D721Med (cell line): Measurements from ENCODE around the gene UBE2R2.
"Not testable (repeated sequence)": the region's sequence is repeated elsewhere in the genome, so short reads cannot be mapped to it uniquely, and the experiment has no call there.

Experiments
- DNase-seq: peaks from one replicate; pipeline ENCODE4 v3.0.0; 2011; ENCODE audit warnings: low spot score; ENCODE audit not compliant: insufficient read length
- FAIRE-seq: peaks from 2 replicates; lab custom pipeline; 2011; peaks lifted over from hg19 to GRCh38; lab: Jason Lieb, UNC
- TF ChIP-seq, protein P1 (sequence below): IDR thresholded peaks from 2 replicates; pipeline ENCODE4 v1.5.1; 2012; ENCODE audit warnings: mild to moderate bottlenecking, control low read depth; ENCODE audit not compliant: insufficient read depth; ENCODE audit errors: missing control alignments

UBE2R2 gene, protein sequence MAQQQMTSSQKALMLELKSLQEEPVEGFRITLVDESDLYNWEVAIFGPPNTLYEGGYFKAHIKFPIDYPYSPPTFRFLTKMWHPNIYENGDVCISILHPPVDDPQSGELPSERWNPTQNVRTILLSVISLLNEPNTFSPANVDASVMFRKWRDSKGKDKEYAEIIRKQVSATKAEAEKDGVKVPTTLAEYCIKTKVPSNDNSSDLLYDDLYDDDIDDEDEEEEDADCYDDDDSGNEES

DNA sequence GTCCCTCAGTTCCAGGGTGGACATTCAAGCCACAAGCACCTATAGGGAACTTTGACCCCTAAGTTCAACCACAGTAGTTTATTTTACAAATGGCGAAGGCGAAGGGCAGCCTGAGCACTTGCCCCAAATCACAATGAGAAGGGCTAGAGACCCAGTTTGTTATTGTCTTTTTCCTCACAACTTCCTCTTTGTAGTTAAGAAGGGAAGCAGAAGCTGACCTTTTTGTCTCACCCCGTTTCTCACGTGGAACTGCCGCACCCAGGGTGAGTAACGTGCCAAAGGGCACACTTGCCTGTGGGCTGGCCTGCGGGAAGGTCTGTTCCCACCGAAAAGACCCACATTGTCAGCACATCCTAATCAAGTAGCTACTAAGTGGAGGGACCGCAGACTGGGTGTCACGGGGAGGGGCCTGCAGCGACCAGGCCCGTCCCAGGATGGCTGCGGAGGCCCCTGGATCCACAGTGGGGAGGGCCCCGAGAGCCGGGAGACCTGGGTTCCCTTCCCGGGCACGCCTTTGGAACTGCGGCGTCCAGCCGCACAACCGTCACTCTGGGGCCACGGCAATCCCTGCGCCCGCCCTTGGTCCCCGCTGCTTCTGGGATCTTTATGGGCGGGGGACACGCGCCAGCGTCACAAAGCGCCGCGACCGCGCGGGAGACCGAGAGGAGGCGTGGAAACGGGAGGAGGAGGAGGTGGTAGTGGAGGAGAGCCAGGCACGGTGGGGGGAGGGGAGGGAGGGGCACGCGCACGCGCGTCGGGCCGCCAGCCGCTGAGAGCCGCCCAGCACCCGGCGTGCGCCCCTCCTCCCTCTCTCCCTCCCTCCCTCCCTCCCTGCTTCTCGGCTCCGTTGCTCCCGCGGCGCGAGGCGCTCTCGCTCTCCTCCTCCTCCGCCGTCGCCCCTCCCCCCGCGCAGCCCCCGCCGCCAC, at the start of gene UBE2R2:
Gene UBE2R2 (plus strand): TSS at position 834 of the 926 bp plus-strand sequence. CDS start 598 bp downstream, outside the sequence.
- DNase-seq (peak; percentile 94), FAIRE-seq (no peak)
- TF ChIP-seq, protein P1, sequence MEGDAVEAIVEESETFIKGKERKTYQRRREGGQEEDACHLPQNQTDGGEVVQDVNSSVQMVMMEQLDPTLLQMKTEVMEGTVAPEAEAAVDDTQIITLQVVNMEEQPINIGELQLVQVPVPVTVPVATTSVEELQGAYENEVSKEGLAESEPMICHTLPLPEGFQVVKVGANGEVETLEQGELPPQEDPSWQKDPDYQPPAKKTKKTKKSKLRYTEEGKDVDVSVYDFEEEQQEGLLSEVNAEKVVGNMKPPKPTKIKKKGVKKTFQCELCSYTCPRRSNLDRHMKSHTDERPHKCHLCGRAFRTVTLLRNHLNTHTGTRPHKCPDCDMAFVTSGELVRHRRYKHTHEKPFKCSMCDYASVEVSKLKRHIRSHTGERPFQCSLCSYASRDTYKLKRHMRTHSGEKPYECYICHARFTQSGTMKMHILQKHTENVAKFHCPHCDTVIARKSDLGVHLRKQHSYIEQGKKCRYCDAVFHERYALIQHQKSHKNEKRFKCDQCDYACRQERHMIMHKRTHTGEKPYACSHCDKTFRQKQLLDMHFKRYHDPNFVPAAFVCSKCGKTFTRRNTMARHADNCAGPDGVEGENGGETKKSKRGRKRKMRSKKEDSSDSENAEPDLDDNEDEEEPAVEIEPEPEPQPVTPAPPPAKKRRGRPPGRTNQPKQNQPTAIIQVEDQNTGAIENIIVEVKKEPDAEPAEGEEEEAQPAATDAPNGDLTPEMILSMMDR = no peak

DNA sequence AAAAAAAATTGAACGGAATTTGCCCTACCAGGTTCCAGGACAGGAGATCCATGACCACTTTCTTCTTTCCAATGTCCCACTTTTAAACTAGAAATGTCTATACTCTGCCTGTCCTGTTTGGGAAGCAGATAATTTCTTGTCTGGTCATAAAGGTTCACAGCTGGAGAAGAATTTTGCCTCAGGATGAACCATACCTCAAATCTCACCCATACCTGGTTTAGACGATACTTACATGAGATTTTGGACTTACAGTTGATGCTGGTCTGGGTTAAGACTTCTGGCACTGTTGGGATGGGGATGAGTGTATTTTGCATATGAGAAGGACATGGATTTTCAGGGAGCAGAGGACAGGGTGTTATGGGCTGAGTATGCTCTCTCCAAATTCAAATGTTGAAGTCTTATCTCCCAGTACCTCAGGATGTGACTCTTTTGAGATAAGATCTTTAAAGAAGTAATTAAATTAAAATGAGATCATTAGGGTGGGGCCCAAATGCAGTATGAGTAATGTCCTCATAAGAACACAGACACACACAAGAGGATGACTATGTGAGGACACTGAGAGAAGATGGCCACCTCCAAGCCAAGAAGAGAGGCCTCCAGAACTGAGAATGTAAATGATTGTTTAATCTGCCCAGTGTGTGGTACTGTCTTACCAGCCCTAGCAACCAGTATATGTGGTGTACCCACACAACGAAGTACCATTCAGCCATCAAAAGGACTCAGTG, 46.6 kb upstream of the UBE2R2 start:
- DNase-seq, FAIRE-seq: not testable (repeated sequence)

DNA sequence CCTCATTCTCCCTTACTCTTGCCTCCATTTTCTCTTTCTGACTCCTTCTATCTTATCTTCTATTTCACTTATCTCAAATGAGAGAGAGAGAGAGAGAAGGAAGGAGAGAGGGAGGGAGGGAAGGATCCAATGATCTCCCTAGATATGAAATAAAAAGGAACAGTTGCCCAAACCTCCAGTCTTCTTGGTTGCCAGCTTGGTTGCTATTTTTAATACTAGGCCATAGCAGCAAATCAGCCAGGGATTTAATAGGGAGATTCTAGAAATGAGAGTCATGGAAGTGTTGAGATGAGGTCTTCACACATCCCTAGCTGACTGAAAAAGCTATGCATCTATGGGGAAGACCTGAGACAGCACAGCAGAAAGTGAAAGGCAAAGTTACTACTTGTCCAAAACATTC, 43.8 kb upstream of the UBE2R2 start:
- not testable (repeated sequence) for FAIRE-seq, DNase-seq

DNA sequence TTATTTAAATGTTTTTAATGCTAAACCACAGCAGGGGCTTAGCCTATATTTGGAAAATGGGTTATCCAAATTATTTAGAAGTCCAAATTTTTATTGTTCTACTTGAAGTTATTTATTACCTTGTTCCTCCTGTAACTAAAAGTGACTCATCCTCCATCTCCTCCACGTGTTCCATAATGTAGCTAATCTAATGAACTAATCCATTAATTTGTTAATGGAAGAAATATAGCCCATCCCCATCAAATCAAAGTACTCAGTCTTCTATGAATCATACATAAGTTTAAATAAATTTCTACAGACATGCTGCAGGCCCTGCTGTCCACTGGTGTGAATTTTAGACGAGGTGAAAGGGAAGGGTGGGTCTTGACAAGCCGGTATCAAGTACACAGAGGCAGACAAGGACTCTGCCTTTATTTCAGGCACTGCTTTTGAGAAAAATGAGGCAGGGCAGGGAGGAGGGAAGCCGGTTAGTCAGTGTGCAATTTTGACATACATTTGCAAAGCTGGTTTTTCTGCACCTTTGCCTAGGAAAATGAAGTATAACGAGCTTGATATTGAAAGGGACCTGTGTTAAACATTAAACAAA, 42.8 kb upstream of the UBE2R2 start:
- not testable (repeated sequence) for FAIRE-seq, DNase-seq

DNA sequence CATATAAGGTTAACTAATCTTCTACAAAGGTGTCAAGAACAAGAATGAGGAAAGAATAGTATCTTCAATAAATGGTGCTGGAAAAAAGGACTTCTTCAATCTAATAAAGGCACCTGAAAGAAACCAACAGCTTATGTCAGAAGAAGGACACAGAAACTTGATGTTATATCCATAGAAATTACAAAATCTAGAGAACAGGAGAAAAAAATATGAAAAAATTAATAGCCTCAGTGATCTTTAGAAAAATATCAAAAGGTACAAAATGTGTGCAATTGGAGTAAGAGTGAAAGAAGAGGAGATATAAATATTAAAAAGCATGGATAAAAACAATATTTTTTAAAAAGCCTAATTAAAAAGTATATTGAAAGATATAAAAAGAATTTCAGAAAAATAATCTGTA, 40.4 kb upstream of the UBE2R2 start:
- TF ChIP-seq, protein P1 = no peak
- no peak for DNase-seq
- FAIRE-seq = no peak

DNA sequence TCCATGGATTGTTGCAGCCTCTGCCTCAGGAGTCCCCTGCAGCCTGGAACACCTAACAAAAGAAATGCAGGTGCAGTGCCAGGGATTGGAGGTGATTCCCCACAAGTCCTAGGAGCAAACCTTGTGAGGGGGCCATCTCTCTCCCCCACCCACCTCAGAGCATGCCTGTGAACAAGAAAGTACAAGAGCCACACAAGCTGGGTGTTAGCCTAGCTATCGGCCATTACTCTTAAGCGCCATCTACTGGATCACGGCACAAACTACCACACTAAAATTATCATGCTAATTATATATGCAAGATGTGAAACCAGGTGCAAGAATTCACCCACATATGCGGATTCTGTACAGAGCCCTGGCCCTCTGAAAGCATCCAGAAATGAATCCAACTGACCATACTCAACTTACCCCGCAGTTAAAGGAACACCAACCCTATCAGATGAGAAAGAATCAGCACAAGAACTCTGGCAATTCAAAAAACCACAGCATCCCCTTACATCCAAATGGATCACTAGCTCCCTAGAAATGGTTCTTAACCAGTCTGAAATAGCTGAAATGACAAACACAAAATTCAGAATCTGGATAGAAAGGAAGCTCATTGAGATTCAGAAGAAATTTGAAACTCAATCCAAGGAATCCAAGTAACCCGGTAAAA, 38.1 kb upstream of the UBE2R2 start:
- DNase-seq (peak; percentile 48), FAIRE-seq (peak; percentile 84)
- TF ChIP-seq, protein P1 = peak; percentile 85

DNA sequence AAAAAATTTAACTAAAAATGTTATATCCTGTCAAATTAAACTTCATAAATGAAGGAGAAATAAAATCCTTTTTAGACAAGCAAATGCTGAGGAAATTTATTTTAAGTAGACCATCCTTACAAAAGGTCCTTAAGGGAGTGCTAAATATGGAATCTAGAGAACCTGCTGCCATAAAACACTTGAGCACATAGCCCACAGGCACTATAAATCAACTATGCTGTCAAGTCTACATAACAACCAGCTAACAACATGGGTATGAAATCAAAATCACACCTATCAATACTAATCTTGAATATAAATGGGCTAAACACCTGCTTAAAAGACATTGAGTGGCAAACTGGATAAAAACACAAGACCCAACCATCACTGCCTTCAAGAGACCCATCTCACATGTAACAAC, 36.7 kb upstream of the UBE2R2 start:
- DNase-seq (no peak), FAIRE-seq (no peak)
- TF ChIP-seq, protein P1 = no peak

DNA sequence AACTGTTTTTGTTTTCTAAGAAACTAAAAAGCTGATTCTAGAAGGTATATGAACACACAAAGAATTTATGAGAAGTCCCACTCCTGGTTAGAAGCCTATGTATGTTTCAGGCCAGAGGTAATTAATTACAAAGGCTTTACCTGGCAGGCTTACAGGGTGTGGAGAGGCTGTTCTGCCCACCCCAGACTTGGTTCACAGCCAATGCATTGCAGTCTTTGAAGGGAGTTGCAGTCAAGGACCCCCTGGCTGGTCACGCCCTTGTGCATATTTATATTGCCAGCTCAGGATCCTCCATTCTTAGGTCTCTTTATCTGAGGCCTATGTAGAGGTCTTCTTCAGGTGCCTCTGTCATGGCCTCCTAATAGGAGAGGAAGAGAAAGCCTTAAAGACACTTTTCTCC, 35.2 kb upstream of the UBE2R2 start:
- FAIRE-seq = no peak
- TF ChIP-seq, protein P1 = no peak
- no peak for DNase-seq
